Activated CD8-positive, alpha-beta memory T cell treated with anti-CD3 and anti-CD28 coated beads, Interleukin-2, amount 50 U/mL, for 1 hour (primary cell): ENCODE data around the gene SGPL1.
"Not testable (repeated sequence)": the region's sequence is repeated elsewhere in the genome, so short reads cannot be mapped to it uniquely, and the experiment has no call there.

ENCODE experiments used
- DNase-seq: peaks from one replicate; pipeline ENCODE4 v3.0.0-alpha.2; 2020; ENCODE audit errors: extremely low read depth

SGPL1 gene

GRCh38 chr10:70843776-70844489, 28.2 kb downstream of the SGPL1 start:
- no peak for DNase-seq

- DNase-seq, result no peak
Observed at GRCh38 chr10:70845256-70845655, 29.5 kb downstream of the SGPL1 start.

GRCh38 chr10:70845816-70846215, 30.1 kb downstream of the SGPL1 start:
- no peak for DNase-seq

GRCh38 chr10:70846795-70847194, 31.0 kb downstream of the SGPL1 start:
- DNase-seq, result no peak

- no peak for DNase-seq
Observed at GRCh38 chr10:70847659-70848360, 32.1 kb downstream of the SGPL1 start.

GRCh38 chr10:70849582-70850016, 33.9 kb downstream of the SGPL1 start:
- no peak for DNase-seq

GRCh38 chr10:70850097-70850496, 34.3 kb downstream of the SGPL1 start:
- no peak for DNase-seq

GRCh38 chr10:70851597-70852475, 36.1 kb downstream of the SGPL1 start:
- DNase-seq, result no peak

- no peak for DNase-seq
Observed at GRCh38 chr10:70853038-70853437, 37.3 kb downstream of the SGPL1 start.

GRCh38 chr10:70853457-70853856, 37.7 kb downstream of the SGPL1 start:
- DNase-seq, result no peak

GRCh38 chr10:70856454-70856853, 40.7 kb downstream of the SGPL1 start:
- no peak for DNase-seq

- DNase-seq, result no peak
Observed at GRCh38 chr10:70858759-70859158, 43.0 kb downstream of the SGPL1 start.

- DNase-seq, result not testable (repeated sequence)
Observed at GRCh38 chr10:70861495-70862197, 45.9 kb downstream of the SGPL1 start.

GRCh38 chr10:70863470-70864160, 47.9 kb downstream of the SGPL1 start:
- DNase-seq, result no peak

GRCh38 chr10:70864935-70865334, 49.2 kb downstream of the SGPL1 start:
- no peak for DNase-seq

- DNase-seq, result no peak
Observed at GRCh38 chr10:70866424-70866823, 50.7 kb downstream of the SGPL1 start.

GRCh38 chr10:70872291-70872690, 56.5 kb downstream of the SGPL1 start:
- DNase-seq, result no peak

GRCh38 chr10:70874061-70874460, 58.3 kb downstream of the SGPL1 start:
- no peak for DNase-seq

- no peak for DNase-seq
Observed at GRCh38 chr10:70879207-70879606, 63.5 kb downstream of the SGPL1 start.

GRCh38 chr10:70880077-70880534, 64.4 kb downstream of the SGPL1 start:
- peak; percentile 45 for DNase-seq

GRCh38 chr10:70884741-70885140, 69.0 kb downstream of the SGPL1 start:
- DNase-seq, result no peak
